Activated effector memory CD4-positive, alpha-beta T cell treated with Interleukin-2 at 50 U/mL for 16 hours (primary cell): Measurements from ENCODE around the gene FBN2.

Experiments used
- DNase-seq: peaks from one replicate; pipeline ENCODE4 v3.0.0-alpha.2; 2020

FBN2 gene

DNA sequence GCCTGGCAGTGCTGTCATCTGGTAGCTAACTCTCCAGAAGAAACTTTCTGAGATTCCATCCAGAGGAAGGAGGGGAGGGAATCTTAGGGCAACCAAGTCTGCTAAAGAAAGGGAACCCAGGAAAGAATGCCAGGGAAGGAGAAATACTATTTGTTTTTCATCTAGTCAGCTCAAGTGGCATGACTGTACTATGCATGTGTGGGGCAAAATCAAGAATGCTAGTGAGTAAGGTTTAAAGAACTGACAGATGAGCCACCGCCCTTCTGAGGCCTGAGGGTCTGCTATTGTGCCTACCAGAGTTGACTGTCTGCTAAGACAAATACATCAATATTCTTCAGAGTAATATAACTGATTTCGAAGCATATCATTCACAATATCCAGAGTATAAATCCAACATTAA lies 250.3 kb downstream of the FBN2 start:
- DNase-seq = no peak

- DNase-seq = no peak
Measured at GRCh38 chr5:128284236-128284635, 253.8 kb downstream of the FBN2 start.

GRCh38 chr5:128279345-128279744 lies 258.7 kb downstream of the FBN2 start:
- DNase-seq = no peak

GRCh38 chr5:128276537-128277216 lies 261.4 kb downstream of the FBN2 start:
- DNase-seq = no peak

DNA sequence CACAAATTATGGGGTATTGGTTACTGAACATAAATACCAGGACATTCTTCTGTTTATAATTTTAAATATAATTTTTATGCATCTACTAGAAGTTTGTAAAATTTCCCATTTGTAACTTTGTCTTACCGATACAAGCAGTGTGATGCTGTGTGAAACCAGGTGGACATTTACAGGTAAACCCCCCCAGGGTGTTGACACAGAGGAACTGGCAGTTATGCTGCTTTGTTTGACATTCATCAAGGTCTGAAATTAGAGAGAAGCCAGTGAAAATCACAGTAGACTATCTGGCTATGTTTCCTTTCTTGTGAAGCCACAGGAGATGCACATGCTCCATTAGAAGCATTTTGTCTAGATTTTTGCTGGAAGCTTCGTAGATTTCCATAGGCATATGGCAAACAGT lies 263.6 kb downstream of the FBN2 start:
- DNase-seq = no peak

DNA sequence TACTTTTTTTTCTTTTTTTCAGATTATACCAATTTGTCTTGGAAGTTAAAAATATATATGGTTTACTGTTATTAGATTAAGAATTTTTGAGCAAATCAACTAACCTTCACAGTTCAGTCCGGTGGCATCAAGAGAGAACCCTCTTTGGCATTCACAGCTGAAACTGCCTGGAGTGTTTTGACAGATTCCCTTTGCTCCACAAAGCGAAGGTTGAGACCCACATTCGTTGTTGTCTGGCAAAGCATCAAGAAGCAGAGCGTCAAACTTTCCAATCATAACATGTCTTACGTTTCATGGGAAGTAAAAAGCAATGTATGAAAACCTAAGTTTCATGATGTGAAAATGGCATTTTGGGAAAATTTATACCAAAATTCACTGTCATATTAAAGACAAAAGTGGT lies 264.3 kb downstream of the FBN2 start:
- no peak for DNase-seq

DNA sequence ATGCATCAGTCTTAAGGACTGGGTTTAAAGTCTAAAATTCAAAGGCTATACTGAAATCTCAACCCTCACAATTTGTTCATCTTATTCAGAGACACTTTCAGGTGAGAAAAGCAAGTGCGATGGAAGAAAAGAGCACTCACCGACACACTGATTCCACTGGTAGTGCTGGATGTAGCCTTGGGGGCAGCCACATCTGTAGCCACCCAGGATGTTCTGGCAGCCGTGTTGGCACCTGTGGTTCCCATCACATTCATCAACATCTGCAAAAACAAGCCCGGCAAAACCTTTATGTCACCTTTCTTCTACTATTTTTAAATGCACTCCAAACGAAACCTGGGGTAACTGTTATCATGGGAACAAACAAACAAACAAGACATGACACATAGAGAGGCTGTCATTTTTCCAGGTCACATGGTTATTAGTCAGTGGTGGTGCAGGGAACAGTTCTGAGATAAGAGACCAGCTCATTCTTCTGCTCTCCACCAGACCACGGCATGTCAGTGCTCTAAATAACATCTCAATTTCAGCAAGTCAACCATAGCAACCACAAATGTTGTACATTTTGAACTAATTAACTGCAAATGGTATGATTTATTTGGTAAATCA lies 266.1 kb downstream of the FBN2 start:
- DNase-seq = no peak

- DNase-seq = no peak
Measured at GRCh38 chr5:128271071-128271470, 267.0 kb downstream of the FBN2 start.

GRCh38 chr5:128264564-128265360 lies 273.3 kb downstream of the FBN2 start:
- no peak for DNase-seq

DNA sequence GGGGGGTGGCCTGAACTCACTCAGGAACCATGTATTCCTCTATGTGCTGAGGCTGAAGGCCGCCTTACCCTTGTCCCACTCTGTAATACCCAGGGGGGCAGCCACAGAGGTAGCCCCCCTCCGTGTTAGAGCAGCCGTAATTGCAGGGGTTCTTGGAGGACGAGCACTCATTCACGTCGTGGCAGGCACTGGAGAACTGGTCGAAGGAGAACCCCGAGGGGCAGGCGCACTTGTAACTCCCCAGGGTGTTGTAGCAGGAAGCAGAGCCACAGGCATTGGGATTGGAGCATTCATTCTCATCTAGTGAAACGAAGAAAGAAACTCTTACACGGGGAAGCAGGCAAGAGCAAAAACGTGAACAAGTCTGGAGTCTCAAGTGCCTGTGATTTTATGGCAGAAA lies 274.7 kb downstream of the FBN2 start:
- DNase-seq = no peak

DNA sequence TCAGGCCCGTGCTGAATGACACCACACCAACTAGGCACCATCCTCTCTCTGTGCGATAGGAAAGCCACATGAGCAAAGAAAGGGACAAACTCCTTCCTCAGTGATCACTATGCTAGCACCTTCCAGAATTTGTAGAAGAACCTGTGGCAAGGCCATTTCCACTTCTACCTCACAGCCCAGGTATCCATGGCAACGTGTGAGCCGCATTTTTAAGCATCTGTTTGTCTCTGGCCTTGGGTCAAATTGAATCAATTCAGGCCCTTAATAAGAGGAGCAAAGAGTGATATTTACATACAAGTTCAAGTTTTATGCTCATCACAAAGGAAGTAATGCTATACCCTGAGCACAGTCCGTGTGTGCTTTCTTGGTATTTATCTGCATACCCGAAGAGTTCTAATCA lies 275.1 kb downstream of the FBN2 start:
- no peak for DNase-seq

- DNase-seq = no peak
Measured at GRCh38 chr5:128259607-128260021, 278.4 kb downstream of the FBN2 start.

GRCh38 chr5:128258372-128258771 lies 279.7 kb downstream of the FBN2 start:
- no peak for DNase-seq

GRCh38 chr5:128257076-128257475 lies 281.0 kb downstream of the FBN2 start:
- DNase-seq = no peak

DNA sequence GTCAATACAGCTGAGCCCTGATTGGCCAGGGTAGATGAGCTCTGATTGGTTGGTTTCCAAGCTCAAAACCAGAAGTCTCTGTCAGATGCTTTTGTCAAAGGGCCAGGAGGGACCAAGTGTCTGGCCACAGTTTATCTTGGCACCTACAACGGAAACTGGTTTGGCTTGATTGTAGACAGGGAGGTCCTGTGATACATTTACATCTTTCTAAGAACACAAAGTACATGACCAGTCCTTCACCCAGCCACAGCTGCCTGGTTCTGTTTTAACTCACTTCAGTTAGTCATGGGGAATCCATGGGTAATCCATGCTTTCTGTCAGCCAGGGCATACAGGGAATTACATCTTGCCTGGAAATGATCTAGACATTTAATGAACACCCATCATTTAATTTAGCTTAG lies 283.3 kb downstream of the FBN2 start:
- DNase-seq = no peak

DNA sequence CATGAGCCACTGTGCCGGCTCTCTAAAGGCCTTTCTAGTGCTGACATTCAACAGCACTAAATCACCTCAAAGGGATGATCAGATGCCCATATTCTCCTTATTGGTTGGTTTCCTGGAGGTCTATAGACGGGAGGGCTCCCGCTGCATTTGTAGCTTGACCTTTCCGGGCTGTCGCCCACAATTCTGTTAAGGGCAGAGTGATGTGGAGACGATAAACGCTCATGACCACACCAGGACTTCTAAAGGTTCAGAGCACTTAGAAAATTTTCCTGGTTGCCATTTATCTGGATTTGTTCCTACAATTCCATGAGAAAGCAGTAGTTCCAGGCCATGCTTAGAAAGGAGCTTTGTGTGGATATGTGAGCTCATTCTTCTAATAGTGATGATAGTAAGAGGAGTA lies 284.2 kb downstream of the FBN2 start:
- no peak for DNase-seq

- no peak for DNase-seq
Measured at GRCh38 chr5:128253161-128253560, 284.9 kb downstream of the FBN2 start.

GRCh38 chr5:128252756-128253155 lies 285.3 kb downstream of the FBN2 start:
- no peak for DNase-seq

GRCh38 chr5:128252196-128252595 lies 285.8 kb downstream of the FBN2 start:
- no peak for DNase-seq

GRCh38 chr5:128245974-128246373 lies 292.1 kb downstream of the FBN2 start:
- DNase-seq = no peak

GRCh38 chr5:128243958-128244582 lies 294.0 kb downstream of the FBN2 start:
- no peak for DNase-seq

DNA sequence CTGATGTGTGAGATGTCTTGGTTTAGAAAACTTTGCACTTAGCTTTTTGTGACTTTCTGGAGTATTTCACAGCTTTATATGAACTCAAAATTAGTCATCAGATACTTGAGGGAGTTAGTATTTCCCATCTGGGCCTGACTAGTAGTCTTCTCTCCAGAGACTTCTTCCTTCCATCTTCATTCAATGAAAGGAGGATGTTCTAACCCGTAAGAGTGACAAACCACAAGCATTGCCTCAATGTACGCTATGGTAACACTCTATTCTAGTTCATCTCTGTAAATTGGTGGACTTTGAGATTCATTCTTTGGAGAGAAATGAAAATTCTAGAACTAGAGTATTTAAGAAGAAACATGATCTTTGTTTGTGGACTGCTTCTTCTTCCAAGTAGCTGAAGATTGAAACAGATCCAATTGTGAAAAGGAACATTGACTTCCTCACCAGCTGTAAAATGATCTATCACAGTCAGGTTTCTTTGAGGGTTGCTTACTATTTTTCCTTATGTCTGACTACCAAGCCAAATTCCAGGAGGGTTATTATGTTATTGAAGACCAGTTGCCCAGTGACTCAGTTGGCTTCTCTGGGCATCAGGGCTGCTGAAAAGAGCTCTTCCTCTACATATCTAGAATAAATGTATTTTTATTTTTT lies 296.9 kb downstream of the FBN2 start:
- no peak for DNase-seq

- DNase-seq = no peak
Measured at GRCh38 chr5:128237546-128237945, 300.5 kb downstream of the FBN2 start.
